ENCODE data around the gene NPAS4. TPM values are rescaled to one million over a fixed set of nuclear protein-coding genes. Genes with fewer than 3 reads are reported as not detected.

NPAS4 gene
- total RNA-seq, 1 experiment from 2014 or later = 0.79 TPM

DNA sequence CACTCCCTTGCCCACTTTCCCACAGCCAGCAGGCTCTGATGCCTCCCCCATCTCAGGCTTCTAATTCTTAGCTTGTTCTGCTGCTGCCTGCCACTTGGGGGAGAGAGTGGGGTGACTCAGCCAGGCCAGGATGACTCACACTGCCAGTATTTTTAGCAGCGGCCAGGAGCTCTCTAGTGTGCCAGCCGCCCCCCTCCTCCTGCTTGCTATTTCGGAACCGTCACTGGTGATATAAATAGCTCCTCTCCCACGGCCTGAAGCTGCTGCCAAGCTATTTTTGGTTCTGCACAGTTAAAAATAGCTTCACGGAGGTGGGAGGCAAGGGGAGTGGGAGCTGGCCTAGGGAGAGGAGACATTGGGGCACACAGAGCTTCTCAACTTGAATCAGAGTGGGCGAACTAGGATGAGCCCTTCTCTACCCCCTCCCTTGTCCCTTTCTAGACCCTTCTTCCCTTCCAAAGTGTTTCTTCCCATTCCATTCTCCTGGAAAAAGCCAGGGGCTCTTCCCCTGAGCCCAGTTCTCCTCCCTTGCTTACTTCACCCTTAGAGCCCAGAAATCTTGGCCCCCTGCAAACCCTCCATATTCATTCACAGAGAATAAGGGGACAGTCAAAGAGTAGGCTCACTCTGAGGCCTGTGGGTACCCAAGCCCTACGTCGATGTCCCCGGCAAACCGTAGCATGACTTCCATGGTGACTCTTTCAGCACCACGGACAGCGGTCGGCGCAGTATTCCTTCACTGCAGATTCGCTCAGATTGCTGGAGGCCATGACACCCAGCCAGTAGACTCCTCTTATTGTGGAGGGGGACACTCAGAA is 2.5 kb upstream of the NPAS4 start (continued):
- TF ChIP-seq, protein P1, sequence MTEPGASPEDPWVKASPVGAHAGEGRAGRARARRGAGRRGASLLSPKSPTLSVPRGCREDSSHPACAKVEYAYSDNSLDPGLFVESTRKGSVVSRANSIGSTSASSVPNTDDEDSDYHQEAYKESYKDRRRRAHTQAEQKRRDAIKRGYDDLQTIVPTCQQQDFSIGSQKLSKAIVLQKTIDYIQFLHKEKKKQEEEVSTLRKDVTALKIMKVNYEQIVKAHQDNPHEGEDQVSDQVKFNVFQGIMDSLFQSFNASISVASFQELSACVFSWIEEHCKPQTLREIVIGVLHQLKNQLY (CRISPR knock-in tag; IDR thresholded peaks at IDR 0.05) = peak; percentile 76; the same call in 1 of the 2 replicates
- TF ChIP-seq, protein P2, sequence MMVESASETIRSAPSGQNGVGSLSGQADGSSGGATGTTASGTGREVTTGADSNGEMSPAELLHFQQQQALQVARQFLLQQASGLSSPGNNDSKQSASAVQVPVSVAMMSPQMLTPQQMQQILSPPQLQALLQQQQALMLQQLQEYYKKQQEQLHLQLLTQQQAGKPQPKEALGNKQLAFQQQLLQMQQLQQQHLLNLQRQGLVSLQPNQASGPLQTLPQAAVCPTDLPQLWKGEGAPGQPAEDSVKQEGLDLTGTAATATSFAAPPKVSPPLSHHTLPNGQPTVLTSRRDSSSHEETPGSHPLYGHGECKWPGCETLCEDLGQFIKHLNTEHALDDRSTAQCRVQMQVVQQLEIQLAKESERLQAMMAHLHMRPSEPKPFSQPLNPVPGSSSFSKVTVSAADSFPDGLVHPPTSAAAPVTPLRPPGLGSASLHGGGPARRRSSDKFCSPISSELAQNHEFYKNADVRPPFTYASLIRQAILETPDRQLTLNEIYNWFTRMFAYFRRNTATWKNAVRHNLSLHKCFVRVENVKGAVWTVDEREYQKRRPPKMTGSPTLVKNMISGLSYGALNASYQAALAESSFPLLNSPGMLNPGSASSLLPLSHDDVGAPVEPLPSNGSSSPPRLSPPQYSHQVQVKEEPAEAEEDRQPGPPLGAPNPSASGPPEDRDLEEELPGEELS (CRISPR knock-in tag; IDR thresholded peaks at IDR 0.05) = peak; percentile 95
- TF ChIP-seq ESRRA (CRISPR knock-in tag; IDR thresholded peaks at IDR 0.05; ENCODE audit: borderline replicate concordance) (peak; percentile 83; the same call in 1 of the 2 replicates), ZNF671 (CRISPR knock-in tag; IDR thresholded peaks at IDR 0.05) (no peak), ZNF425 (CRISPR knock-in tag; conservative IDR thresholded peaks at IDR 0.05) (no peak), HMGXB4 (CRISPR knock-in tag; IDR thresholded peaks at IDR 0.05) (no peak), ELF4 (CRISPR knock-in tag; IDR thresholded peaks at IDR 0.05; ENCODE audit: low read depth) (peak; percentile 67; the same call in 1 of the 2 replicates), JUN (CRISPR knock-in tag; IDR thresholded peaks at IDR 0.05) (peak; percentile 84; the same call in 1 of the 2 replicates), AR (CRISPR knock-in tag; IDR thresholded peaks at IDR 0.05) (no peak), TEAD4 (CRISPR knock-in tag; IDR thresholded peaks at IDR 0.05) (0 out of 2 replicates have a peak, but pooled peaks have one; percentile 56), IRF1 (CRISPR knock-in tag; IDR thresholded peaks at IDR 0.05) (no peak), ZNF512 (CRISPR knock-in tag; IDR thresholded peaks at IDR 0.05; ENCODE audit: borderline replicate concordance) (no peak), FOXP1 (CRISPR knock-in tag; IDR thresholded peaks at IDR 0.05; ENCODE audit: borderline replicate concordance) (peak; percentile 54; the same call in 1 of the 2 replicates), E2F4 (CRISPR knock-in tag; IDR thresholded peaks at IDR 0.05; ENCODE audit: borderline replicate concordance, low read depth) (peak; percentile 14; the same call in 1 of the 2 replicates), FOXK1 (CRISPR knock-in tag; IDR thresholded peaks at IDR 0.05) (peak; percentile 84), FOXJ3 (CRISPR knock-in tag; IDR thresholded peaks at IDR 0.05; ENCODE audit: borderline replicate concordance) (no peak), TEAD1 (CRISPR knock-in tag; IDR thresholded peaks at IDR 0.05) (peak; percentile 93)
- TF ChIP-seq, protein P3, sequence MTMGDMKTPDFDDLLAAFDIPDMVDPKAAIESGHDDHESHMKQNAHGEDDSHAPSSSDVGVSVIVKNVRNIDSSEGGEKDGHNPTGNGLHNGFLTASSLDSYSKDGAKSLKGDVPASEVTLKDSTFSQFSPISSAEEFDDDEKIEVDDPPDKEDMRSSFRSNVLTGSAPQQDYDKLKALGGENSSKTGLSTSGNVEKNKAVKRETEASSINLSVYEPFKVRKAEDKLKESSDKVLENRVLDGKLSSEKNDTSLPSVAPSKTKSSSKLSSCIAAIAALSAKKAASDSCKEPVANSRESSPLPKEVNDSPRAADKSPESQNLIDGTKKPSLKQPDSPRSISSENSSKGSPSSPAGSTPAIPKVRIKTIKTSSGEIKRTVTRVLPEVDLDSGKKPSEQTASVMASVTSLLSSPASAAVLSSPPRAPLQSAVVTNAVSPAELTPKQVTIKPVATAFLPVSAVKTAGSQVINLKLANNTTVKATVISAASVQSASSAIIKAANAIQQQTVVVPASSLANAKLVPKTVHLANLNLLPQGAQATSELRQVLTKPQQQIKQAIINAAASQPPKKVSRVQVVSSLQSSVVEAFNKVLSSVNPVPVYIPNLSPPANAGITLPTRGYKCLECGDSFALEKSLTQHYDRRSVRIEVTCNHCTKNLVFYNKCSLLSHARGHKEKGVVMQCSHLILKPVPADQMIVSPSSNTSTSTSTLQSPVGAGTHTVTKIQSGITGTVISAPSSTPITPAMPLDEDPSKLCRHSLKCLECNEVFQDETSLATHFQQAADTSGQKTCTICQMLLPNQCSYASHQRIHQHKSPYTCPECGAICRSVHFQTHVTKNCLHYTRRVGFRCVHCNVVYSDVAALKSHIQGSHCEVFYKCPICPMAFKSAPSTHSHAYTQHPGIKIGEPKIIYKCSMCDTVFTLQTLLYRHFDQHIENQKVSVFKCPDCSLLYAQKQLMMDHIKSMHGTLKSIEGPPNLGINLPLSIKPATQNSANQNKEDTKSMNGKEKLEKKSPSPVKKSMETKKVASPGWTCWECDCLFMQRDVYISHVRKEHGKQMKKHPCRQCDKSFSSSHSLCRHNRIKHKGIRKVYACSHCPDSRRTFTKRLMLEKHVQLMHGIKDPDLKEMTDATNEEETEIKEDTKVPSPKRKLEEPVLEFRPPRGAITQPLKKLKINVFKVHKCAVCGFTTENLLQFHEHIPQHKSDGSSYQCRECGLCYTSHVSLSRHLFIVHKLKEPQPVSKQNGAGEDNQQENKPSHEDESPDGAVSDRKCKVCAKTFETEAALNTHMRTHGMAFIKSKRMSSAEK (CRISPR knock-in tag; IDR thresholded peaks at IDR 0.05; ENCODE audit: borderline replicate concordance) = no peak
